GM19455 (cell line): ENCODE data around the gene AKAP13.
"Not testable (repeated sequence)": the region's sequence is repeated elsewhere in the genome, so short reads cannot be mapped to it uniquely, and the experiment has no call there.

Source experiments
- ATAC-seq: cut with Tn5 transposase; IDR thresholded peaks from one replicate; pipeline ENCODE4 v1.9.1; 2021; ENCODE audit not compliant: unreplicated experiment

Gene AKAP13

DNA sequence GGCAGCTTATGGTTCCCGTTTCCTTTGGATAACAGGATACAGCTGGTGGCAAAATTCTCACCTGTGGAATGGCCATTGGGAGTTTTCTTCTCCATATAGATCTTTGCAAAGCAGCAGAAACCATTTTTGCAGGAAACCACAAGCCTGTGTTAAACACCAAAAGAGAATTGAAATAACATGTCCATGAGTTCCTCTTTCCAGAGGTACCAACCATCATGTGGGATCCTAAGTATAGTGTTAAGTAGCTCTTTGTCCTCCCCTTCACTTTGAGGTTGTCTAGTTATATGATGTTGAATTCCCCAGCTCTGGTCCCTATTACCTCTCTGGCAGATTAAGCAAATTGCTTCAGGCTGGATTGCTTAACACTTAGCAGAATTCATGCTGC lies 94.9 kb downstream of the AKAP13 start:
- peak; percentile 61 for ATAC-seq

DNA sequence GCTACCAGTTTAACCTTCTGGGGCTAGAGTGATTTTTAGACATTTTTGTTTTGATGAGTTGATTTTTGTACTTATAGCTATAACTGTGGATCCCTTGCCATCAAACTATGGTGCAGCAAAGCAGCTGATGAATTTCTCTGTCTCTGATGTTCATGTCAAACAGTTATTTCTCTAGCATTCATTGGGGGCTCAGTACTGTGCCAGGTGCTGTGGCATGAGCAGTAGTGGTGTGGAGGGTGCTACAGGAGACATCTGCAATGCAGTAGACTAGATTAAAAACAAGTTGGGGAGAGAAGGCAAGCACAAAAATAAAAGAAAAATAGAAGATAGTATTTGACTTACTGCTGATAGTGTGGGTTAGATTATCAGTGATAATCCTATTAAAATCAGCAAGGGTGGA lies 95.3 kb downstream of the AKAP13 start:
- no peak for ATAC-seq

DNA sequence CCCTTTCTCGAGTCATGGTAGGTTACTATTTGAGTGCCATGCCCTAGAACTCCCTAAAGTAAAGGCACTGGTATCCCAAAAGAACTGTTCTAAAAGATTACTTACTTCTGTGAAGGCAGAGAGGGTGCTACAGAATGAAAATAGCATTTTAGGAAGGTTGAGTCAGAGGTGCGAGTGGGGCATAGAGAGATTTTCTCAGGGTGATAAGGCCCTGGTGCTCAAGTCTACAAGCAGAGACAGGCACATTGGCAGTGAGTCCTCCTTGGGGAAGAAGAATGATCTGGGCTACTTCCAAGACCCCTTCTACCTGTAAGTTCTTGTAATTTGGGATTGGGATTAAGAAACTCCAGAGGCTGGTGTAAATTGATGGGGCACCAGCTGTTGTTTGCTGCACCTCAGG lies 96.7 kb downstream of the AKAP13 start:
- no peak for ATAC-seq

DNA sequence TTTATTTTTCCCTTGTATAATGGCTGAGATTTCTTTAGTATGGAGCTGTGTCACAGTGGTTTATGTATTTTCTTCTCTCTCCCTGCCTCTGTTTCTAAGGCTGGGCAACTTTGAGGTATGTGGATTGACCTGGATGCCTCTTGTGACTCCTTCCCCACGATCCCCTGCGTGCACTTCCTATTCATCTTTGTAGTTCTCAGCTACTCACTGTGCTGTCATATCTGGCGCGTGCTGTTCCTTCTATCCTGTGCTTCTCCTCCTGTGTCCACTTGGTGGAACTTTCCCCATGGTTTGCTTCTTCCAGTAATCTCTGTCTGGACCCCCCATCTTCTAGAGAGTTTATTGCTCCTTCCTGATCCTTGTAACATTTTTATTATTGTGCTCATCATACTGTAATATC lies 97.3 kb downstream of the AKAP13 start:
- ATAC-seq: no peak

DNA sequence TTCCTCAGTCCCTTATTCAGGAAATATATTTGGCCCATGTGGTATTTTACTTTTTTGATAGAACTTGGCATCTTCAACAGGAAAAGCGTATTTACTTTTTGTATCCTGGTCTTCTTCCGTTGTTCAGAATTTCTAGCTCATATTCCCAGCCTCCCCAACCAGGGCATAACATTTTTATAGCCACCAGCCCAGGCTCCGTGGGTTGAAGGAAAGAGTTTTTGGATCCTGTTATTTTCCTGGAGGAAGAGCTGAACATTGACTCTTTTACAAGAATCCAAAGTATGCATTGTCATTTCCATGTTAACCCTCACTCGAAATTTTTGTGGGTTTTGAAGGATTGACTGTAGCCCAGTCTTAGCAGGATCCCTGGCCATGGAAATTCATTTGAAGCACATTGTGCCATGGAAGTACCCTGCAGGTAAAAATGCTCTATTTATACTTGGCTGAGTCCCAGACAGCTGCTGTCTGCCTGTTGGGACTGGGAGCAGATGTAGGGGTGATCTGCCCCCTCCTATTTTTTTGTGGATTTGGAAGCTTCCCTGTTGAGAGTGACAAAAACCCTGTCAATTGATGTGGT lies 98.8 kb downstream of the AKAP13 start:
- no peak for ATAC-seq

GRCh38 chr15:85480923-85481322 lies 100.5 kb downstream of the AKAP13 start:
- ATAC-seq: no peak

GRCh38 chr15:85481543-85481942 lies 101.1 kb downstream of the AKAP13 start:
- ATAC-seq: not testable (repeated sequence)

DNA sequence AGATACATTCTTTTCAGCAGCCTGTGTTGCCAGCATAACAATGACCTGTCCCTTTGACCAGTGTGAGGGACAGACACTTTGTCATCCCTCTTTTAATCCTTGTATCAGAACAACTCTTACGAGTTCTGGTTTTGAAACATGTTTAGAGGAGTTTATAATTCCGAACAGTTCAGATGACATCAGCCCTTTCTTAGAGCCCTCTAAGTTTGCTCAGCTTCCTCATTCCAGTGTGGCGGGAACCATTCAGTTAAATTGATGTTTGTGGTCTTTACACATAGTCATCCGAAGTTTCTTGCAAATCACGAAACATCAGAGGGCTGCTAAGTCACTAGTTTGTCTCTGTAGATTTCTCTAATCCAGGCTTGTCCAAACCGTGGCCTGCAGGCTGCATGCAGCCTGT lies 102.5 kb downstream of the AKAP13 start:
- ATAC-seq: no peak

DNA sequence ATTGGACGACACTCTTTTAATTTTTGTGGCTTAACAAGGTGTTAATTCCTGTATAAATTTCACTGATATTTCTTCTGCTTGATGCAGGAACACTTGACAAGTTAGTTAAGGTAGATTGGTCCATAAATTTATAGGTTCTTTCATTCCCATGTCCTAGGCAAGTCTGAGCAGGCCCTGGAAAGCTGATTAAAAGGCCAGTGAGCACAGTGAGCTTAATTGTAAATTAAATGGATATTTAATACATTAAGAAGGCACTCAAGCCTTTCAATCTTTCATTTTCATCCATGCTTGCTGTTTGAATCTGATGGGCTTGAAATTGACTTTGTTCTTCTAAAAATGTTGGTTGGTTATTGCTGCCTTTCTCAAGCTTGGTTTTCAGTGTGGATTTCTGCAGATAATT lies 103.6 kb downstream of the AKAP13 start:
- not testable (repeated sequence) for ATAC-seq

DNA sequence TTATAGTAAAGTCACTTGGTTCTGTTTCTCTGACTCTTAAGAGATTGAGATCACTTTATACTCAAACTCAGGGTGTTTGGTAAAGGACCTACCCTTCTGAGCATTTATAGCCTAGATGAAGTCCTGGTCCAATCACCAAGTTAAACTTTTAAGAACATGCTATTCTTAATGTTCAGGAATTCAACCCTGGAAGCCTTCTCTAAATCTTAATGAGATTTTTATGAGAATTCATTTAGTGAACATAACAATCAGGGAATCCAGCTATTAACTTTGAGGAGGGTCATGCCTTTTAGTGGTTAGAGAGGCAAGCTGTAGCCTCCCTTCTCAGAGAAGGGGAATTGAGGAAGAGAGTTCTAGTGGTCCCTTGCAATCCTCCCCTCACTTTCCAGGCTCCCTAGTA lies 104.5 kb downstream of the AKAP13 start:
- not testable (repeated sequence) for ATAC-seq

DNA sequence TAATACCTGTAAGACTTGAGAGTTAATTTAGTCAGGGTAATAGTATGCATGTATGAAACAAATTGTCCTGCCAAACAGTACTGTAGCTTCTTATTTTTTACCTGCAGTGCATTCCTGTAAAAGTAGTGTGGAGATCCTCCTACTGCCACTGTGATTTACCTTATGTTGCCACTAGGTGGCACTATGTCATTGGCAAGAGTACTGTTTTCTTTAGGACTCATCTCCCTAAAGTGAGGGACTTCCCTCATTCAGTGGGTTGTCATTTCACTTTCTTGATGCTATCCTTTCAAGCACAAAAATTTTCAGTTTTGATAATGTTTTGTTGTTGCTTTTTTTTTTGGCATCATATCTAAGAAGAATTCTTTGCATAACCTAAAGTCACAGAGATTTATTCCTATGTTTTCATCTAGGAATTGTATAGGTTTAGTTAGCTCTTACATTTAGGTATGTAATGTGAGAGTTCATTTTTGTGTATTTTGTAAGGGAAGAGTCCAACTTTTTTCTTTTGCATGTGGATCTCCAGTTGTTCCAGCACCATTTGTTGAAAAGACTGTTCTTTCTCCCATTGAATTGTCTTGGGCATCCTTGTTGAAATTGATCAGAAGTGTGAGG lies 105.7 kb downstream of the AKAP13 start:
- ATAC-seq: no peak

DNA sequence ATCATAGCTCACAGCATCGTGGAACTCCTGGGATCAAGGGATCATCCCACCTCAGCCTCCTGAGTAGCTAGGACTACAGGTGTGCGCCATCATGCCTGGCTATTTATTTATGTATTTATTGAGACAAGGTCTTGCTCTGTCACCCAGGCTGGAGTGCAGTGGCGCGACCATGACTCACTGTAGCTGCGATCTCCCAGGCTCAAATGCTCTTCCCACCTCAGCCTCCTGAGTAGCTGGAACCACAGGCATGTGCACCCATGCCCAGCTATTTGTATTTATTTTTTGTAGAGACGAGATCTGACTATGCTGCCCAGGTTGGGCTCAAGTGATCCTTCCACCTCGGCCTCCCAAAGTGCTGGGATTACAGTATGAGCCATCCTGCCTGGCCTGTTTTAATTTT lies 107.4 kb downstream of the AKAP13 start:
- not testable (repeated sequence) for ATAC-seq

- ATAC-seq: no peak
Observed at GRCh38 chr15:85488997-85489396, 108.6 kb downstream of the AKAP13 start.

DNA sequence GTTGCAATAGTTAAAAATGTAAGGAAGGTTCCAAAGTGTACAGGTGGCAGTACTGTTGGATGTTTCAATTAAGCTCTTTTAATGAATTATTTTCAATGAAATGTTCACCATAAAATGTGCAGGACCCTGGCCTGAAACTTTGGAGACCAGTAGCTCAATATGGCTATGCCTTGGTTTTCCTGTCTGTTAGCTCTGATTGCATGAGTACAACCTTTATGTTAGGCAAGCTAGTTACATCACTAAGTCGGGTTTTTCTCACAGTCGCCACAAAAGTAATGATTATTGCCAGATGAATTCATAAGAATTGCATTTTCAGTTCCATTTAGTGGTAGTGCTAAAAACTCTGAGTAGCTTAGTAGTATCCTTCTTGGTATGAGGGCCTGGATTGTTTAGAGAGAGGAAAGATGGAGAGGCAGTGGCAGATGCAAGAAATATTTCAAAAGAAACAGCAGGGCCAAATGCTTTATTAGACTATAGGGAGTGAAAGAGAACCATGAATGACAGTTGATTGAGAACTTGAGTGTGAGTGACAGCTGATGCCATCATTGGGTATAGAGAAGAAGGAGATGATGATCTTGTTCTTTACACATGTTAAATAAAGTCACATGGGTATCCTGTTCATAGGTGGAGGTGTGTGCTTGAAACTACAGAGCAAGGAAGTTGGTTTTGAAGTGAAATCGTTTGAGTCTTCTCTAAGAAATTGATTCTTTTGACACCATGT lies 109.5 kb downstream of the AKAP13 start:
- ATAC-seq: no peak

DNA sequence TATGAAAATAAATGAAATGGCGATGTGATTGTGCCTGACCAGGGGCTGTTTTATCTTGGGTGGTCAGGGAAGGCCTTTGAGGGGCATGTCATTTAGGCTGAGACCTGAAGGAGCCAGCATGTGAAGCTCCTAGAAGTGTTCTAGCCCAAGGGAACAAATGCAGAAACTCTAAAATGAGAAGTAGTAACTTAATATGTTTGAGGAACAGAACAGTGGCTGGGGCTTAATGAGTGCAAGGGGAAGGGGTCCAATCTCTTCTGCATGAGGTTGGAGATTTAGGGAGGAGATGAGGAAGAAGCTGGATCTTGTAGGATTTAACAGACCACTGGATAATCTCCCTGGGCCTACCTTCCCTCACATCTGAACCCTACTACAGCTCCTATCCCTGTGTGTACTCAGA lies 110.5 kb downstream of the AKAP13 start:
- ATAC-seq: no peak

- ATAC-seq: no peak
Observed at GRCh38 chr15:85491691-85492090, 111.3 kb downstream of the AKAP13 start.

- ATAC-seq: no peak
Observed at GRCh38 chr15:85492406-85492805, 112.0 kb downstream of the AKAP13 start.

GRCh38 chr15:85493260-85493659 lies 112.9 kb downstream of the AKAP13 start:
- ATAC-seq: no peak

DNA sequence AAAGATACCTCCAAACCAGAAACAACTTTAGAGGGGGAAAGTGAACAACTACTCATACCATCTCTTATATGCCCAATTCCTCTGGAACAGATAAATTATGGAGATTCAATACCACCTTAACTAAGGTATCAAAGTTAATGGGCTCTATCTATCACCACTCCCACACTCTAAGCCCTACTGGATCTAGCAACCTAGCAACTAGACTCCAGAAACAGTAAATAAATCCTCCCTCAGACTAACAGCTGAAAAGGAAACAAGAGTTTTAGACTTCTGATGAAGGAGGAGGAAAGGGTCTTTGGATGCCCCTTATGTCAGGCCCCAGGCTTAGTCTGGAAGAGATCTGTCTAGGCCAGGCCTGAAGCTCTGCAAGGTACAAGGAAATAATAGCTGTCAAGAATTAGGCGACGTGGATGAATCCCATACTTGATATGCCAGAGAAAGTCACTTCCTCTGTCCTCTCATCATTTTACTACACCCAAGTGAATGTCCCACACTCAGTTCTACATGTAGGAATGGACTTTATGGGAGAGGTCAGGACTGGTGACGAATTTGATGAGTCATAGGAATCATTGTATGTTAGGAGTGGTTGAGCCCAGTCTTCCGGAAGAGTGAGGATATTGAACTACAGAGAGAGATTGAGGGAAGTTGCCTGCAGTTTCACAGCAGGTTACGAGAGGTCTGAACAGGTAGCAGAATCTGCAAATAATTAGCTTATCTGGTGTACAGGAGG lies 113.8 kb downstream of the AKAP13 start:
- no peak for ATAC-seq

GRCh38 chr15:85495096-85495495 lies 114.7 kb downstream of the AKAP13 start:
- ATAC-seq: no peak

DNA sequence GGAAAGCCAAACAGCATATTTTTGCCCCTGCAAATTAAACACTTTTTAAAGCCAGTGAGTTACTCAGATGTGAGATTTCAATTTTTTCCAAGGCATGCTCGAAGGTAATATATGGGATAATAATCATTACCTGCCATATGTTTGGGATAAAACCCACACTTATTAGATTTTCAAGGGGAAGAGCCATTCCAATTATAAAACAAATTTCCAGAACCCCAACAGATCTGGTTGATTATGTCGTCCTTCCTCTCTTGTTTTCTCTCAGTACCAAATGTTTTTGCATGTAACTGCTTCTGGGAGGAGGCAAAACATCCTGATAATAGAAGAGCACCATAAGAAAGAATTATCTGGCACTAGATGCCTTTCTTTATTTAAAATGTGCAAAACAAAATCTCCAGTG lies 115.1 kb downstream of the AKAP13 start:
- no peak for ATAC-seq

DNA sequence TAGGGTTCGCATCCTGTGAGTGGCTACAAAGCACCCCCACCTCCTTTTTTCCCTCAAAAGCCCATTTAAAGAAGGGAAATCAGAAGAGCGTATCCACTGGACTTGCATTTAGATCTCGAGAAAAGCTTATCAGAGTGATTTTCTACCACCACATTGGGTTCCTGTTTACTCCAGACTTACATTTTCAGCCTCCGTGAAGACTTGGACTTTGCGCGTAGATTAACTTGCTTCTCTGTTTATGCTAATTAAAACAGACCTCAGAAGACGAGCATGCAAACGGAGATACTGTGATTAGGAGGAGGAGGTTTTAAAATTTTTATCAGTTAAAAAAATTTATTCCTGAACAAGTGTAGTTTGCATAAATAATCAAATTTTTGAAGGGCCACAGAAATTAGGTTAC lies 115.7 kb downstream of the AKAP13 start:
- ATAC-seq: no peak
